ENCODE results near the gene TLCD1.
"Not testable (repeated sequence)": the region's sequence is repeated elsewhere in the genome, so short reads cannot be mapped to it uniquely, and the experiment has no call there.

TLCD1 gene

GRCh38 chr17:28747051-28747691 is 21.1 kb upstream of the TLCD1 start:
- DNase-seq (ENCODE audit: low read depth, low spot score): no peak

- no peak for DNase-seq (ENCODE audit: low read depth, low spot score)
These were observed 20.6 kb upstream of the TLCD1 start for GRCh38 chr17:28746611-28747050.

GRCh38 chr17:28745786-28746411 is 19.9 kb upstream of the TLCD1 start:
- DNase-seq (ENCODE audit: low read depth, low spot score): no peak

GRCh38 chr17:28744972-28745785 is 19.1 kb upstream of the TLCD1 start:
- no peak for DNase-seq (ENCODE audit: low read depth, low spot score)

GRCh38 chr17:28744104-28744971 is 18.3 kb upstream of the TLCD1 start:
- peak; percentile 46 for DNase-seq (ENCODE audit: low read depth, low spot score)

GRCh38 chr17:28743243-28744103 is 17.4 kb upstream of the TLCD1 start, which contains the start of gene TRAF4:
Gene TRAF4 (plus strand): TSS chr17:28744011. CDS start chr17:28744113, 102 bp downstream.
- peak; percentile 56 for DNase-seq (ENCODE audit: low read depth, low spot score)

- no peak for DNase-seq (ENCODE audit: low read depth, low spot score)
These were observed 15.6 kb upstream of the TLCD1 start for GRCh38 chr17:28741358-28742349.

- DNase-seq (ENCODE audit: low read depth, low spot score): no peak
These were observed 14.6 kb upstream of the TLCD1 start for GRCh38 chr17:28740406-28741357.

- peak; percentile 45 for DNase-seq (ENCODE audit: low read depth, low spot score)
These were observed 12.8 kb upstream of the TLCD1 start for GRCh38 chr17:28738680-28739384.

- no peak for DNase-seq (ENCODE audit: low read depth, low spot score)
These were observed 12.0 kb upstream of the TLCD1 start for GRCh38 chr17:28737770-28738679.

- DNase-seq (ENCODE audit: low read depth, low spot score): no peak
These were observed 11.3 kb upstream of the TLCD1 start for GRCh38 chr17:28737316-28737715.

- DNase-seq (ENCODE audit: low read depth, low spot score): not testable (repeated sequence)
These were observed 10.1 kb upstream of the TLCD1 start for GRCh38 chr17:28735913-28736769.

GRCh38 chr17:28735242-28735722 is 9.2 kb upstream of the TLCD1 start:
- DNase-seq (ENCODE audit: low read depth, low spot score): no peak

GRCh38 chr17:28734712-28735241 is 8.7 kb upstream of the TLCD1 start:
- no peak for DNase-seq (ENCODE audit: low read depth, low spot score)

GRCh38 chr17:28733346-28733745 is 7.3 kb upstream of the TLCD1 start:
- DNase-seq (ENCODE audit: low read depth, low spot score): no peak
